Epithelial cell of esophagus (primary cell): ENCODE results near the gene ZCCHC14.

Source experiments
- DNase-seq: peaks from one replicate; pipeline ENCODE4 v3.0.0; 2010; ENCODE audit warnings: low read depth
- H3K4me3 ChIP-seq: 2 replicates; pipeline ENCODE4 v1.5.1; 2011; ENCODE audit warnings: mild to moderate bottlenecking, low read length, control low read depth
- CTCF ChIP-seq: IDR thresholded peaks from 2 replicates; pipeline ENCODE4 v1.5.1; 2011; ENCODE audit warnings: low read depth, mild to moderate bottlenecking, low read length, control low read depth, inconsistent platforms; ENCODE audit not compliant: insufficient read depth; ENCODE audit errors: missing control alignments

The ZCCHC14 gene

GRCh38 chr16:87410530-87410929, 82.3 kb downstream of the ZCCHC14 start:
- DNase-seq, result no peak
- no peak overlapping the region for H3K4me3 ChIP-seq
- TF ChIP-seq CTCF, result no peak

GRCh38 chr16:87409781-87410180, 83.0 kb downstream of the ZCCHC14 start:
- no peak overlapping the region for H3K4me3 ChIP-seq
- TF ChIP-seq CTCF, result no peak
- no peak for DNase-seq

- H3K4me3 ChIP-seq, result no peak overlapping the region
- no peak for TF ChIP-seq CTCF
- no peak for DNase-seq
Observed at GRCh38 chr16:87409153-87409552, 83.7 kb downstream of the ZCCHC14 start.

- H3K4me3 ChIP-seq, result no peak overlapping the region
- peak; percentile 52 for DNase-seq
- TF ChIP-seq CTCF, result no peak
Observed at GRCh38 chr16:87407511-87408112, 85.2 kb downstream of the ZCCHC14 start.

- no peak for TF ChIP-seq CTCF
- no peak for DNase-seq
- no peak overlapping the region for H3K4me3 ChIP-seq
Observed at GRCh38 chr16:87406495-87407088, 86.2 kb downstream of the ZCCHC14 start.

GRCh38 chr16:87404764-87405625, 87.8 kb downstream of the ZCCHC14 start:
- no peak for TF ChIP-seq CTCF
- DNase-seq, result no peak
- no peak overlapping the region for H3K4me3 ChIP-seq
